GM18909 (cell line): ENCODE data around the gene SFXN3.
"Not testable (repeated sequence)": the region's sequence is repeated elsewhere in the genome, so short reads cannot be mapped to it uniquely, and the experiment has no call there.

Source experiments
- ATAC-seq: cut with Tn5 transposase; IDR thresholded peaks from one replicate; pipeline ENCODE4 v1.9.1; 2021; ENCODE audit warnings: mild to moderate bottlenecking; ENCODE audit not compliant: unreplicated experiment, poor library complexity

The SFXN3 gene

GRCh38 chr10:101032637-101033224 lies 1.7 kb downstream of the SFXN3 start:
- ATAC-seq: peak; percentile 23

GRCh38 chr10:101033276-101033675 lies 2.2 kb downstream of the SFXN3 start:
- ATAC-seq: no peak

- not testable (repeated sequence) for ATAC-seq
These were observed 3.4 kb downstream of the SFXN3 start for GRCh38 chr10:101034404-101034803.

GRCh38 chr10:101035314-101035713 lies 4.3 kb downstream of the SFXN3 start:
- ATAC-seq: no peak

- ATAC-seq: no peak
These were observed 5.1 kb downstream of the SFXN3 start for GRCh38 chr10:101035916-101036702.

DNA sequence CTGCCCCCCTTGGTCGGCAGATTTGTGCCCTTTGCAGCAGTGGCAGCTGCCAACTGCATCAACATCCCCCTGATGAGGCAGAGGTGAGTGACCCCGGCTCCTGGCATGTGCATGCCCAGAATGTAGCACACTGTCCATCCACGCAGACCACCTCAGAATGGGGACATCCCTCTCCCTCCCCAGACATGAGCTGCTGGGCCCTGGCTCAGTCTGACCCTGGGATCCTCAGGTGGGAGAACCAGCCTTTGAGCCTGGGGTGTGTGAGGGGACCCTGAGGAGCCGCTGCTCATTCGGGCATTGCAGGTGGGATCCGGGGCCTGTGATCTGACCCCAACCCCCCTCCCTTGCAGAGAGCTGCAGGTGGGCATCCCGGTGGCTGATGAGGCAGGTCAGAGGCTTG lies 5.7 kb downstream of the SFXN3 start:
- no peak for ATAC-seq

GRCh38 chr10:101038484-101038883 lies 7.5 kb downstream of the SFXN3 start:
- no peak for ATAC-seq

DNA sequence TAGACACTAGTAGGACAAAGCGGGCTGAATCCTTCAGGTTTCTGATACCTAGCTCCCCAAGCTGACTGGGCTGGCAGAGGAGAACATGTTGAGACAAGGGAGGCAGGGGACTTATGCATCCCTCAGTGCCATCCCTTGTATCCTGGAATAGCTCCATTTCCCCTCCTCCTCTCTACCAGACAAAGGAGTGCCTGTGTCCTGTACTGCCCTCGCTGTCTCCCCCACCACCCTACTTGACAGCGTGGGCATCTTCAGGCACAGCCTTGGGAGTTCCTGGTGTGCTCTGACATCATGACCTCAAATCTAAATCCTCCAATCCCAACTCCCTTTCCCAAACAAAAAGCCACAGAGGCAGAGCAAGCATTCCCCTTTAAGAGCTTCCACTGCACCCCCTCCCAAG lies 9.0 kb downstream of the SFXN3 start:
- ATAC-seq: no peak

GRCh38 chr10:101040851-101041250 lies 9.8 kb downstream of the SFXN3 start:
- no peak for ATAC-seq

- ATAC-seq: peak; percentile 65
These were observed 10.3 kb downstream of the SFXN3 start for GRCh38 chr10:101041252-101041761.

GRCh38 chr10:101042118-101042517 lies 11.1 kb downstream of the SFXN3 start:
- ATAC-seq: no peak

DNA sequence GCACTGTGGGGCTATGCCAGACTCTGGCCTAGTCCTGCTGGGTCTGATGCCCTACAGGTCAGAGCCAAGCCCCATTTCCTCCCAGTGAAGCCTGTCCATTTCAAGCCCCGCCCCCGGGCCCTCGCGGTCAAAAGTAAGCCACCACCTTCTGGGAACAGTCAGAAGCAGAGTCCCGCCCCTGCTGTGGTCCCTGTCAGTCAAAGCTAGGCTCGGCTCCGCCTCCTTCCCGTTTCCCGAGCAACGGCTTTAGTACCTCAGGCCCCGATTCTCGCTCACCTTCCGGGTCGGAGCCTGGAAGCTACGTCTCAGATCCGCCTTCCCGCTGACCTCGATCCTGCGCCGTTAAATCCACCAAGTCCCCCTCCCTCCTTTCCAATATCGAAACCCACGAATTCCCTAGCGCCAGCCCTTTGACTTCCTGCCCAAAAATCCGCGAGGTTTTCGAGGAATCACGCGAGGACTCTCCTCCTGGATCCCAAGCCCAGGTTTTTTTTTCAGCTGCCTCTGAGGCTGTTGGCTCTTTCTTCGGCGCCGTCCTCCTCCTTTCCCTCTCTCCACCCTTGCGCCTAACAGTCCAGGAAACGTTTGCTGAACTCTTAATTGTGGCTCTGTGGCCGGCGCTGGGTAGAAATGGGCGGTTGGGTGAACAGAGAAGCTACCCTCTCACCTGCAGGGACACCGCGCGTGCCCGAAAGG lies 11.8 kb downstream of the SFXN3 start:
- peak; percentile 95 for ATAC-seq

- no peak for ATAC-seq
These were observed 12.3 kb downstream of the SFXN3 start for GRCh38 chr10:101043363-101043707.

GRCh38 chr10:101044117-101044516 lies 13.1 kb downstream of the SFXN3 start:
- no peak for ATAC-seq

DNA sequence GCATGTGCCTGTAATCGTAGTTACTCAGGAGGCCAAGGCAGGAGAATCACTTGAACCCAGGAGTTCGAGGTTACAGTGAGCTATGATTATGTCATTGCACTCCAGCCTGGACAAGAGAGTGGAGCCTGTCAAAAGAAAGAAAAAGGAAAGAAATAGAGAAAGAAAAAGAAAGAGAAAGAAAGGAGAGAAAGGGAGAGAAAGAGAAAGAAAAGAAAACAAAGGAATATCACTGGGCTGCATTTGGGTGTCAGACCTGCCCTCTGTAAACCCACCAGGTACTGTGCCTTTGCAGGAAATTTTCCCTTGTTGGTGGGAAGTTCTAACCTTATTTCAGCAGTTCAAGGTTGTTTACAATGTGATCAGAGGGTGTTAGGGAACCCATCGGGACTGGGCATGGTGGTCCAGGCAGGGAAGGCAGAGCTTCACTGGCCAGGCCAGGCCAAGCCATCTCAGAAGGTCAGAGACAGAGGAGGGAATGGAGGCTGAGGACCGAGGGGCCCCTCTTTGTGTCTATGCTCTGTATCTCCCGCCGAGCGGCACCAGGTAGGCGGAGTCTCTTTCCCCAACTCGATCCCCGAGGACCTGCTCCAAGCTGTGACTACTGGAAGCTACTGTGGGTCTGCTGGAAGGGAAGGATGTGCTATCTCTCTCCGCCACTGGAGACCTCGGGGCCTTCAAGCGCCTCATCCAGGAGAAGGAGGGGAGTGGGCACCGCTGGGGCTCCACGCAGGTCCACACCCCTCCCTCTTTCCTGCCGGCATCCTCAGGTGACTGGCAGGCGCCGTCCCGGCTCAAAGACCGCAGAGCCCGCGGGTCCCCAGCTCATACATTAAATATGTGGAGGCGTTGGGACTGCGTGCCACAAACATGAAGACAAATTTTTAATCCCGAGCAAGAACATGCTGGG lies 15.6 kb downstream of the SFXN3 start:
- ATAC-seq: no peak

- ATAC-seq: no peak
These were observed 16.2 kb downstream of the SFXN3 start for GRCh38 chr10:101047268-101047667.

- no peak for ATAC-seq
These were observed 17.2 kb downstream of the SFXN3 start for GRCh38 chr10:101047961-101048892.

GRCh38 chr10:101050208-101051069 lies 19.4 kb downstream of the SFXN3 start:
- ATAC-seq: peak; percentile 65
